Measurements from ENCODE around the gene HOXC11. TPM values are rescaled to one million over a fixed set of nuclear protein-coding genes. Genes with fewer than 3 reads are reported as not detected.
A peak's percentile ranks its signal among the peaks of the same experiment; 100 is the strongest.

HOXC11 gene
- total and polyA plus RNA-seq, 2 experiments from 2014 or later: not detected

GRCh38 chr12:53999559-54000115 lies 26.7 kb downstream of the HOXC11 start:
- DNase-seq (ENCODE audit: low spot score): peak; percentile 77
- H3K4me1 Mint-ChIP-seq: peaks cover 35% of the 10 kb centered on the region
- no peak overlapping the region for H3K27ac Mint-ChIP-seq
- H3K36me3 Mint-ChIP-seq (ENCODE audit: low read depth): no peaks in the 10 kb centered on the region
- no peak for ATAC-seq
- H3K79me2 ChIP-seq (replicated peaks; ENCODE audit: insufficient read depth): no peaks in the 10 kb centered on the region
- peaks cover 24% of the 10 kb centered on the region for H3K4me1 ChIP-seq (ENCODE audit: insufficient read depth)
- no peaks in the 10 kb centered on the region for H3K9me2 ChIP-seq (ENCODE audit: insufficient read depth)
- H3K36me3 ChIP-seq (ENCODE audit: insufficient read depth): no peaks in the 10 kb centered on the region
- no peak overlapping the region for H2AFZ ChIP-seq
- H3K27me3 Mint-ChIP-seq (ENCODE audit: insufficient read depth, low read depth, poor library complexity): peaks cover 100% of the 10 kb centered on the region
- H3K4me2 ChIP-seq: peak overlapping the region; percentile 77
- peaks cover 24% of the 10 kb centered on the region for H4K20me1 ChIP-seq (replicated peaks; ENCODE audit: insufficient read depth)
- no peak overlapping the region for H3K27ac ChIP-seq (ENCODE audit: low read depth)
- peaks cover 100% of the 10 kb centered on the region for H3K27me3 ChIP-seq (ENCODE audit: insufficient read depth)
- H3K4me3 ChIP-seq: peak overlapping the region; percentile 47
- peak overlapping the region; percentile 52 for H3K4me3 Mint-ChIP-seq
- peaks cover 34% of the 10 kb centered on the region for H3F3A ChIP-seq (replicated peaks; ENCODE audit: low read depth)
- TF ChIP-seq REST (IDR thresholded peaks at IDR 0.05; ENCODE audit: unreplicated experiment): no peak
- no peak for TF ChIP-seq ETS1 (IDR thresholded peaks at IDR 0.05)
- no peak for TF ChIP-seq ZNF462 (CRISPR knock-in tag; IDR thresholded peaks at IDR 0.05)
- no peak for TF ChIP-seq CTCF (conservative IDR thresholded peaks at IDR 0.05; ENCODE audit: low read depth in 2 of 2)
- TF ChIP-seq EZH2phosphoT487 (IDR thresholded peaks at IDR 0.05; ENCODE audit: unreplicated experiment): peak; percentile 90
- TF ChIP-seq ZNF331 (CRISPR knock-in tag; IDR thresholded peaks at IDR 0.05; ENCODE audit: low read depth): no peak
- TF ChIP-seq EZH2 (IDR thresholded peaks at IDR 0.05; ENCODE audit: low read depth, unreplicated experiment): peak; percentile 92
- no peak for TF ChIP-seq POLR2AphosphoS5 (IDR thresholded peaks at IDR 0.05; ENCODE audit: low read depth)
- TF ChIP-seq JUNB (IDR thresholded peaks at IDR 0.05; ENCODE audit: unreplicated experiment): no peak
- TF ChIP-seq NANOG (IDR thresholded peaks at IDR 0.05; ENCODE audit: borderline replicate concordance): no peak
- no peak for TF ChIP-seq STAT1 (IDR thresholded peaks at IDR 0.05; ENCODE audit: unreplicated experiment)
- peaks cover 3% of the 10 kb centered on the region for H3K9me3 Mint-ChIP-seq

Data from GM23338 (cell line).